HEK293 (cell line): ENCODE measurements around the gene AGGF1.
"Not testable (repeated sequence)": the region's sequence is repeated elsewhere in the genome, so short reads cannot be mapped to it uniquely, and the experiment has no call there.

Experiments used
- CTCF ChIA-PET: fragments of 350-600 bp; formaldehyde crosslinking; extraction: SDS; loops from one replicate; lab custom pipeline; 2021; ENCODE audit warnings: antibody characterized with exemption; lab: Yijun Ruan, JAX
- POLR2A ChIA-PET: fragments of 300-600 bp; formaldehyde crosslinking; extraction: SDS; loops from one replicate; lab custom pipeline; 2020; ENCODE audit warnings: antibody characterized with exemption, inconsistent platforms; lab: Yijun Ruan, JAX
- H3K27ac ChIP-seq: fragments of 200-500 bp; sonication (Bioruptor generic); 2 replicates; pipeline ENCODE4 v1.5.1; 2014; ENCODE audit warnings: low read depth, low read length, control low read depth, inconsistent platforms; ENCODE audit errors: extremely low read depth
- H3K36me3 ChIP-seq, 2 experiments: fragments of 200-500 bp in 1 of 2; sonication (Bioruptor generic) in 1 of 2; 1 replicate in 1 of 2; 2 replicates in 1 of 2; pipeline ENCODE4 v1.5.1; 2014 to 2017; ENCODE audit warnings: inconsistent platforms in 2 of 2, low read length in 2 of 2; ENCODE audit not compliant: control insufficient read depth in 2 of 2, insufficient read depth in 1 of 2
- H3K4me1 ChIP-seq: fragments of 200-500 bp; sonication (Bioruptor generic); 2 replicates; pipeline ENCODE4 v1.5.1; 2014; ENCODE audit warnings: mild to moderate bottlenecking, low read length, inconsistent platforms; ENCODE audit not compliant: control insufficient read depth, insufficient read depth
- H3K4me3 ChIP-seq: 2 replicates; pipeline ENCODE4 v1.5.1; 2011; ENCODE audit warnings: low read depth, mild to moderate bottlenecking, control low read depth, low read length, moderate library complexity
- H3K9me3 ChIP-seq: fragments of 200-500 bp; sonication (Bioruptor generic); 2 replicates; pipeline ENCODE4 v1.5.1; 2014; ENCODE audit warnings: low read depth, low read length, inconsistent platforms; ENCODE audit not compliant: control insufficient read depth, insufficient read depth
- AEBP2 ChIP-seq: fragments of 450-650 bp; formaldehyde crosslinking; IDR thresholded peaks from 2 replicates; pipeline ENCODE4 v1.5.1; 2016; ENCODE audit warnings: missing biosample characterization, missing genetic modification characterization, borderline replicate concordance
- CTCF ChIP-seq: fragments of 450-650 bp; formaldehyde crosslinking; IDR thresholded peaks from 2 replicates; pipeline ENCODE4 v1.5.1; 2016; ENCODE audit warnings: missing biosample characterization, missing genetic modification characterization
- ELK4 ChIP-seq: IDR thresholded peaks from 2 replicates; pipeline ENCODE4 v1.6.1; 2011; ENCODE audit warnings: mild to moderate bottlenecking, low read depth, low read length, borderline replicate concordance
- PRDM1 ChIP-seq: fragments of 450-650 bp; formaldehyde crosslinking; IDR thresholded peaks from 2 replicates; pipeline ENCODE4; 2016; ENCODE audit warnings: missing biosample characterization, missing genetic modification characterization
- ZBTB7A ChIP-seq: fragments of 450-650 bp; formaldehyde crosslinking; IDR thresholded peaks from 2 replicates; pipeline ENCODE4 v1.5.1; 2016; ENCODE audit warnings: low read depth, missing biosample characterization, missing genetic modification characterization
- ZIC2 ChIP-seq: fragments of 450-650 bp; formaldehyde crosslinking; IDR thresholded peaks from 2 replicates; pipeline ENCODE4 v1.5.1; 2016; ENCODE audit warnings: missing biosample characterization, missing genetic modification characterization
- ZNF146 ChIP-seq: fragments of 450-650 bp; formaldehyde crosslinking; IDR thresholded peaks from 2 replicates; pipeline ENCODE4 v1.5.1; 2016; ENCODE audit warnings: missing biosample characterization, missing genetic modification characterization
- ZNF248 ChIP-seq: fragments of 450-650 bp; formaldehyde crosslinking; IDR thresholded peaks from 2 replicates; pipeline ENCODE4 v1.5.1; 2017; ENCODE audit warnings: missing biosample characterization, missing genetic modification characterization
- ZNF274 ChIP-seq, 2 experiments: fragments of 200-500 bp in 1 of 2; fragments of 450-650 bp in 1 of 2; sonication (Bioruptor generic) in 1 of 2; formaldehyde crosslinking in 1 of 2; IDR thresholded peaks; 2 replicates each; pipeline versions ENCODE4 v1.5.1 to v1.6.1; 2014 to 2016; ENCODE audit warnings: borderline replicate concordance in 1 of 2, inconsistent platforms in 1 of 2, low read length in 1 of 2, missing biosample characterization in 1 of 2, missing genetic modification characterization in 1 of 2
- ZNF324 ChIP-seq: fragments of 450-650 bp; formaldehyde crosslinking; IDR thresholded peaks from 2 replicates; pipeline ENCODE4 v1.5.1; 2016; ENCODE audit warnings: missing biosample characterization, missing genetic modification characterization
- ZNF37A ChIP-seq: fragments of 450-650 bp; IDR thresholded peaks from 2 replicates; pipeline ENCODE4 v1.5.1; 2018; ENCODE audit warnings: missing biosample characterization, missing genetic modification characterization
- ZNF48 ChIP-seq: fragments of 450-650 bp; formaldehyde crosslinking; IDR thresholded peaks from 2 replicates; pipeline ENCODE4 v1.5.1; 2016; ENCODE audit warnings: missing biosample characterization, missing genetic modification characterization
- ZNF513 ChIP-seq: fragments of 450-650 bp; IDR thresholded peaks from 2 replicates; pipeline ENCODE4 v1.5.1; 2018; ENCODE audit warnings: missing biosample characterization, missing genetic modification characterization
- ZNF514 ChIP-seq: fragments of 450-650 bp; formaldehyde crosslinking; IDR thresholded peaks from 2 replicates; pipeline ENCODE4 v1.5.1; 2016; ENCODE audit warnings: missing biosample characterization, missing genetic modification characterization
- ZNF621 ChIP-seq: fragments of 450-650 bp; formaldehyde crosslinking; IDR thresholded peaks from 2 replicates; pipeline ENCODE4 v1.5.1; 2017; ENCODE audit warnings: missing biosample characterization, missing genetic modification characterization
- ZNF623 ChIP-seq: fragments of 450-650 bp; formaldehyde crosslinking; IDR thresholded peaks from 2 replicates; pipeline ENCODE4 v1.5.1; 2016; ENCODE audit warnings: missing biosample characterization, missing genetic modification characterization
- ZNF658 ChIP-seq: fragments of 450-650 bp; formaldehyde crosslinking; IDR thresholded peaks from 2 replicates; pipeline ENCODE4; 2016; ENCODE audit warnings: missing biosample characterization, missing genetic modification characterization
- ZNF670 ChIP-seq: fragments of 450-650 bp; formaldehyde crosslinking; IDR thresholded peaks from 2 replicates; pipeline ENCODE4 v1.5.1; 2016; ENCODE audit warnings: missing biosample characterization, missing genetic modification characterization, low read depth
- ZNF701 ChIP-seq: fragments of 450-650 bp; formaldehyde crosslinking; IDR thresholded peaks from 2 replicates; pipeline ENCODE4 v1.5.1; 2016; ENCODE audit warnings: missing biosample characterization, missing genetic modification characterization
- ZNF747 ChIP-seq: fragments of 450-650 bp; formaldehyde crosslinking; IDR thresholded peaks from 2 replicates; pipeline ENCODE4 v1.5.1; 2016; ENCODE audit warnings: missing biosample characterization, missing genetic modification characterization
- ZNF768 ChIP-seq: fragments of 450-650 bp; formaldehyde crosslinking; IDR thresholded peaks from 2 replicates; pipeline ENCODE4 v1.5.1; 2018; ENCODE audit warnings: missing biosample characterization, mild to moderate bottlenecking, missing genetic modification characterization

The AGGF1 gene

GRCh38 chr5:76994337-76994736, 35.9 kb upstream of the AGGF1 start:
- Histone ChIP-seq H3K9me3 (no peaks in the 10 kb centered on the region), H3K4me1 (no peaks in the 10 kb centered on the region), H3K36me3 (no peaks in the 10 kb centered on the region), H3K27ac (no peak overlapping the region), H3K4me3 (no peak overlapping the region)
- POLR2A ChIA-PET, result interaction anchor here (0.6 kb wide), 1 partner anchor 37 kb away, joined by 8 read pairs; no protein-coding TSS in a partner anchor
- TF ChIP-seq ZNF514 (tag by site-specific recombination) (no peak), ZNF623 (tag by site-specific recombination) (no peak), PRDM1 (tag by site-specific recombination) (no peak), ZNF670 (no peak), ZNF324 (tag by site-specific recombination) (no peak), AEBP2 (no peak), ZNF701 (tag by site-specific recombination) (no peak), ZNF248 (no peak)
- CTCF ChIA-PET, result no interaction called here

- H3K36me3 ChIP-seq, H3K9me3 ChIP-seq, CTCF ChIA-PET, POLR2A ChIA-PET, H3K4me1 ChIP-seq, H3K4me3 ChIP-seq: not testable (repeated sequence)
- peak; percentile 82 for TF ChIP-seq ZNF146 (tag by site-specific recombination)
- TF ChIP-seq, all 188 proteins: peak for 1; not testable (repeated sequence) for 187
- H3K27ac ChIP-seq, result not testable (repeated sequence)
These were observed 32.0 kb upstream of the AGGF1 start for GRCh38 chr5:76998251-76998650.

- ChIA-PET CTCF (no interaction called here), POLR2A (no interaction called here)
These were observed 30.8 kb upstream of the AGGF1 start for GRCh38 chr5:76999451-76999850.

GRCh38 chr5:77003246-77003645, 27.0 kb upstream of the AGGF1 start:
- ChIA-PET POLR2A (no interaction called here), CTCF (interaction anchor here (0.5 to 0.8 kb wide), 2 partner anchors 338 to 363 kb away, joined by 3 to 4 read pairs; no protein-coding TSS in a partner anchor)
- H3K36me3 ChIP-seq, result no peaks in the 10 kb centered on the region
- no peak overlapping the region for H3K27ac ChIP-seq
- TF ChIP-seq ZNF658 (tag by site-specific recombination), result no peak
- no peak for TF ChIP-seq ZNF747 (tag by site-specific recombination)
- TF ChIP-seq ZNF37A (tag by site-specific recombination), result no peak
- no peak for TF ChIP-seq ZNF768
- no peak for TF ChIP-seq ZBTB7A (tag by site-specific recombination)
- TF ChIP-seq ZNF621 (tag by site-specific recombination), result no peak
- TF ChIP-seq ZNF324 (tag by site-specific recombination), result no peak
- no peak for TF ChIP-seq ELK4
- TF ChIP-seq CTCF, result no peak
- H3K9me3 ChIP-seq, result no peaks in the 10 kb centered on the region
- H3K4me3 ChIP-seq, result no peak overlapping the region
- no peaks in the 10 kb centered on the region for H3K4me1 ChIP-seq

More at GRCh38 chr5:76999451-76999850, 30.8 kb upstream of the AGGF1 start:
- Histone ChIP-seq H3K36me3 (no peaks in the 10 kb centered on the region), H3K9me3 (no peaks in the 10 kb centered on the region), H3K27ac (no peak overlapping the region), H3K4me3 (no peak overlapping the region), H3K4me1 (no peaks in the 10 kb centered on the region)
- no peak for TF ChIP-seq ZNF513 (tag by site-specific recombination)
- TF ChIP-seq ZIC2 (tag by site-specific recombination), result no peak
- no peak for TF ChIP-seq ZNF48 (tag by site-specific recombination)
- no peak for TF ChIP-seq ZNF274 (IDR thresholded peaks at IDR 0.05; ENCODE audit: low read length)
- TF ChIP-seq ZNF274 (tag by site-specific recombination; IDR thresholded peaks at IDR 0.05; ENCODE audit: borderline replicate concordance), result no peak
- TF ChIP-seq ZBTB7A (tag by site-specific recombination), result no peak
